Measurements from ENCODE around the gene CNTNAP5.

DNA sequence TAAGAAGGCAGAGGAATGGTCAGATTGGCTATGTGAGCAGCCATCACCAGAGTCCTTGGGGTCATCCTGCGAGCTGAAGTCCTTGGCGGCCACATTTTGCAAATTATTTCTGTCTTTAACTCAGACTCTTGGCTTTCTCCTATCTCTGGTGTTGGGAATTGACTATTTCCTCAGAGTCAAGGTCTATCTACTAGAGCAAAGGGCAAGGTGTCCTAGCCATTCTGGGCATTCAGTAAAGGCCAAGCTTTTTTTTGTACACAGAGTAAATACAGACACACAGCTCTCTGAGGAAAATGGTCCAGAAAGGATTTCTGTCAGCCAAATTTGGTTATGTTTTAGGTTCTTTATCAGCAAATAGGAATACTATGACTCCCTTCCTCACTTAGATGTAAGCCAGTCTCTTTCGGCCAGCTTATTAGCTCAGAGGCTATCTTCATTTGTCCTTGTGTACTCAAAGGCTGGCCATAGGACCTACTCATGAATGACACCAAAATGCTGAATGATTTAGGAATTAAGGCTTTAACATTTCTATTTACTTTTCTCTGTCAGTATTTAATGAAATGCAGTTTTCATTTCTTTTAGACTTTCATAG, 146.5 kb downstream of the CNTNAP5 start:
- TF ChIP-seq EZH2 (IDR thresholded peaks at IDR 0.05; ENCODE audit: borderline replicate concordance), result no peak
- TF ChIP-seq EZH2phosphoT487 (IDR thresholded peaks at IDR 0.05; ENCODE audit: low read depth, severe bottlenecking, unreplicated experiment), result no peak
